ENCODE measurements around the gene GPM6B. TPM values are rescaled to one million over a fixed set of nuclear protein-coding genes. Genes with fewer than 3 reads are reported as not detected.

Gene GPM6B
- polyA plus RNA-seq (ENCODE audit: insufficient read length): 17.8 TPM

DNA sequence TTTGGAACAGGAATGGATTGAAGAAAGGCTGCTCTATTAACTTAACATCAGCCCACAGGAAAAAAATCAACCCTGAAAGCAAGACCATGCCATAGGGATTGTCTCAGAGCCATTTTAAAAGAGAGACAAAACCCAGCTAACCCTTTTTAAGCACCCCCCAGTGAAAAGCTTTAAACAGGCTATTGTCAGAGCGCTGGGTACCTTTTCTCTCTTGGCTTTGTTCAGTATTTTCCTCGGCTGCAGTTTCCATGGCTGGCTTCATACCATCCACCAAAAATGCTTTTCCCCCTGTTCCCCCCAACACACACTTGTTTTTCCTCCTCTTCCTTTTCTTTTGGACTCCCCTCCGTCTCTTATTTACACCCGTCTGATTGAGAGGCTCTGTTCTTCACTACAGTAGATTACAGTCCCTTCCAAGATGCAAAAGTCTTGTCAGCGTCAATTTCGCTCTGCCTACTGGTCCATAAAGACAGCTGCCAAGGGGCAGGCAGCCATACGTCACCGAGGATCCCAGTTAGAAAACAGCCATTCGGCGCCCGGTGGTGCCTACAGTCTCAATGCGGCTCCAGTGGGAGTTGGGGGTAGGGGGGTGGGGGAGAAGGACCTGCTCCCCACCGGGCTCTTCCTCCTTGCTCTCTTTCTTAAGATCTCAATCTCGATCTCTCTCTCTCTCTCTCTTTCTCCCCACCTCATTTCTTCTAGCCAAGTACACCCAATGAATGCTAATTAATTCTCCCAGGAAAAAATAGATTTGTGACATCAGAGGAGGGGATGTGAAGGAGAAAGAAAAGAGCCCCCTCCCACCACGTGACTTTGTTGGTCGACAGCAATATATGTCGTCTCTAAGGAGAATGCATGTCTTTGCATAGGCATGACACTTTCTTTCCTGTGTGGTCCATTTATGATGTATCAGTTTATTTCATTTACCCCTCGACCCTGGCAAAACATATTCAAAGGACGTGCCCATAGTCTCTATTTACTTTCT, at the start of gene GPM6B:
TSS of gene GPM6B (minus strand) at position 451 of the 985 bp plus-strand sequence. CDS start at position 262, 189 bp downstream.
- no peak for DNase-seq (ENCODE audit: low read depth)

DNA sequence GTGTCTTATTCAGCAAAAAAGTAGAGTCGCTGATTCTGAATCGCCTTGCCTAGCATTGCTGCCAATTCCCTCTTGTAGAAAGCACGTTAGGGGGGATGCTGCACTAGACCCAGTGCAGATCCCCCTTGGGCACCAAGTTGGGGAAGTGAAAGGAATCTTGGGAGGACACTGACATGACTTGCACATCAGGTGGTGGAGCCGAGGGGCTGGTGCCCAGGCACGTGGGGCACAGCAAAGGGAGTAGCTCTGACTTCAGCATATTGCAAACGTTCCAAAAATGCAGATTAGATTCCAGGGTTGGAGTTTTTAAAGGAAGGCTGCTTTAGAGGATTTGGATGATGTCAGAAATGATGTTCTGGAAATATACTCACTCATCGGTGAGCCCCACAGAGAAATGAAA, 47.4 kb upstream of the GPM6B start:
- DNase-seq (ENCODE audit: low read depth): no peak

GRCh38 chrX:13863324-13863723, 46.4 kb upstream of the GPM6B start:
- no peak for DNase-seq (ENCODE audit: low read depth)

DNA sequence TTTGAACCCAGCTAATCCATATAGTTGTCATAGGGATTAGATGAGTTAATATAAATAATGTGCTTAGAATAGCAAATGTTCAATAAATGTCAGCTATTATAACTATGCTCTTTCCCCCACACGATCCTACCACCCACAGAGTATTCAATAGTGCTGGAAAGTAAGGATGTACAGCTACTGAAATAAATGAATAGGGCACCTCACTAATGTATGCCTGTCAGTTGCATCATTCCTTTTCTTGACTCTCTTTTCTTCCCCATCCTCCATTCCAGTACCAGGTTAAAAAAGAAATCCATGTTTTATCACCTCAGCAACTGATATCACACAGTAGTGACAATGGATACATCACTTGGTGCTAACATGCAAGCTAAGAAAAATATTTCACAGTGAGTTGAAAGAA, 42.8 kb upstream of the GPM6B start:
- no peak for DNase-seq (ENCODE audit: low read depth)

- DNase-seq (ENCODE audit: low read depth): no peak
These were observed 40.9 kb upstream of the GPM6B start for GRCh38 chrX:13857804-13858203.

DNA sequence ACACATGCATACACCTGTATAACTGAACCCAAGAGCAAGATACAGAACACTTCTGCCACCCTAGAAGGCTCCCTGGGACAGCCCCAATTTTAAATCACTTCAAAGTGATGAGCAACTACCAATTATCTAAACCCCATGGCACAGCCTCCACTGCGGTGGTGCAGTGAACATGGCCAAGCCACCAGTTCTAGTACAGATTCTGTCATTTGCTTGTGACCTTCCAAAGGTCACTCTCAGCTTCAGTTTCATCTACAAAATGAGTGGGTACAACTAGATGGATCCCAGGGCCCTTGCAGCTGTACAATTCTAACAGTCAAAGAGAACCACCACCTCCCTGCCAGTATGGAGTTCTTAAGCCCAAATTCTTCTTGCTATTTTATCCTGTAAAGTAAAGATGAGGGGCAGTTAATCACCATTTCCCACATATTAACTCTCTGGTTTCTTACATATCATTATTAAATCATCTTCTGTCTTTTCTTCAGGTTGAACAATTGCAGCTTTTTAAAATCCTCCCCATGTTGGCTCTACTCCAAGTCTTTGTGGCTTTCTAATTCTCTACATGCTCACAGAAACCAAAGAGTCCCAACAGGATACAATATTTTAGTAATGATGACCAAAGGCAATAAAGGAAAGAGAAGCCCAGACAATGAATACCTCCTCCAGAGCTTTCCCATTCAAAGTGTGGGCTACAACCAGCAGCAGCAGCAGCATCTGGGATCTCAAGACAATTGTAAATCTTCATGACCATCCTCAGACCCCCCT, 39.0 kb upstream of the GPM6B start:
- DNase-seq (ENCODE audit: low read depth): no peak

GRCh38 chrX:13854003-13854402, 37.1 kb upstream of the GPM6B start:
- DNase-seq (ENCODE audit: low read depth): no peak

DNA sequence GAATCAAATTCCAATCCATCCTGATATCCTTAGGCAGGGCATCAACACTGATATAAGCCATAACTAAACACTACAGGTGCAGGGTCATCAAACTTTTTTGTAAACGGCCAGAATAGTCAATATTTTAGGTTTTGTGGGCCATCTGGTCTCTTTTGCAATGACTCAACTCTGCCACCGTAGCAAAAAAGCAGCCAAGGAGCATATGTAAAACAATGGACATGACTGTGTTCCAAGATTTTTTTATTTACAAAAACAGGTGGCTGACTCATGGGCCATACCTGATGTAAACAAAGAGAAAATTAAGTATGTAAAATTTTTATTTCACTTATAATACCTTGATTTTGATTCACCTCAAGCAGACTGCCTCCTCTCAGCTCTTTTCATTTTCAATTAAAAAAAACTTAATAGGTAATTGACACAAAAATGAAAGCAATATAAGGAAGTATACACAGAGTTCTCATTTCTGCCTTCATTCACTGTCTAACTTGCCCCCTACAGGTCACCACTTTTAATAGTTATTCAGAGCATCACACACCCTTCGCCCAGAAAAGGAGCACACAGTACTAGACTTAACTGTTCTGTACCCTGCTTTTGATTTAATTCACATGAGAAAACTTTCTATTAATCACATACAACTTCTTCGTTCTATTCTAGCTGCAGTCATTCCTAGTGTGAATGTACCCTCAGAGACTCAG, 35.3 kb upstream of the GPM6B start:
- no peak for DNase-seq (ENCODE audit: low read depth)

DNA sequence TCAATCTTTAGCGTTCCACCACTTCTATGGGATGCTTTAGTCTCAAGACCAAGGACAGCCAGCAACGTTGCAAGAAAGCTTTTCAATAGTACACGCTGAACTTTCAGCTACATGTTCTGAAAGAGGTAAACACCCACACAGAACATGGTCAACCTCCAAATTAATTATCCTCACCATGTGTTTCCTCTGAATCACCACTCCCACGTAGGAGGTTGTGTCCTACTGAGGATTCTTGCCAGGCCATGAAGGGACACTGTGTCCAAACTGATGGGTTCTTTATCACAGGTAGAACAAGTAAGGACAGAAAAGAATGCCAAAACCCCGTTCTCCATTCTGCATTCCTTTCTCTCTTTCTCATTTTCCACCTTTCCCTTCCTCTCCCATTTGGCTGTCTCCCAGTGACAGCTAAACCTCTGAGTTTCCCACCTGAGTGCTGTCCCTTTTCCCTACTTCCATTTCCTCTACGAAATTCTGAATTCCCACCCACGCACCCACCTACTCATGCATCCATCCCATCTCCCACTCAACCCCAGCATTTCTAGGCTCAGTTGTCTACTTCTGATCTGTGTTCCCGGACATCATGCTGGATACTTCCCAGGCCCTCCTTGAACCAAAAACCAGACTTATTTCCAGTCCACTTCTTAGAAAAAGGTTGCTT, 29.0 kb upstream of the GPM6B start:
- no peak for DNase-seq (ENCODE audit: low read depth)

DNA sequence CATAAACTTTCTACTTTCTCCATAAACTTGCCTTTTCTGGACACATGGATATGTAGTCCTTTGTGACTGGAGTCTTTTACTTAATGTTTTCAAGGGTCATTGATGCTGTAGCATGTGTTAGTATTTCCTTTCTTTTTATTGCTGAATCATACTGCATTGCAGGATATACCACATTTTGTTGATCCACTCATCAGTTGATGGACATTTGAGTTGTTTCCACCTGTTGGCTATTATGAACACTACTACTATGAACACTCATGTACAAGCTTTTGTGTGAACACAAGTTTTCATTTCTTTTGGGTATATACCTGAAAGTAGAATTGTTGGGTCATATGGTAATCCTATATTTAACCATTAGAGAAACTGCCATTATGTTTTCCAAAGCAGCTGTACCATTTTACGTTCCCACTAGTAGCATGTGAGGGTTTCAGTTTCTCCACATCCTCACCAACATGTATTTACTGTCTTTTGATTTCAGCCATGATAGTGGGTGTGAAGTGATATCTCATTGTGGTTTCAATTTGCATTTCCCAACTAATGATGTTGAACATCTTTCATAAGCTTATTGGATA, 26.3 kb upstream of the GPM6B start:
- no peak for DNase-seq (ENCODE audit: low read depth)

DNA sequence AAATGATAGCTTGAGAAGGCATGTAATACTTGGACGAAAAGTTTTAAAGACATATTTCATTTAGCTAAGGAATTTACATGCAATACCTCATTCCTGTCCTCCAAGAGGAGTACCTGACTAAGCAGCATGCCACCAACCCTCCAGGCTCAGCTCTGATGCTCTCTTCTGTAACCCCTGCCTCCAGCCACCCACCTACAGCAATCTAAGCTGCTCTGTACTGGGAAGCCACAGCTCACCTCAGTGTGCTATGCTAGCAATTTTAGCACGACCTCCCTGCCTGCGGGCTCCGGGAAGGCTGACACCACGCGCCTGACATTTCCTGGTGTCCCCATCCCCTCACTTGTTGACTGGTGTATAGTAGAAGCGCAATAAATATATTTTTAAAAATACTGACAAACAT, 23.2 kb upstream of the GPM6B start:
- no peak for DNase-seq (ENCODE audit: low read depth)

DNA sequence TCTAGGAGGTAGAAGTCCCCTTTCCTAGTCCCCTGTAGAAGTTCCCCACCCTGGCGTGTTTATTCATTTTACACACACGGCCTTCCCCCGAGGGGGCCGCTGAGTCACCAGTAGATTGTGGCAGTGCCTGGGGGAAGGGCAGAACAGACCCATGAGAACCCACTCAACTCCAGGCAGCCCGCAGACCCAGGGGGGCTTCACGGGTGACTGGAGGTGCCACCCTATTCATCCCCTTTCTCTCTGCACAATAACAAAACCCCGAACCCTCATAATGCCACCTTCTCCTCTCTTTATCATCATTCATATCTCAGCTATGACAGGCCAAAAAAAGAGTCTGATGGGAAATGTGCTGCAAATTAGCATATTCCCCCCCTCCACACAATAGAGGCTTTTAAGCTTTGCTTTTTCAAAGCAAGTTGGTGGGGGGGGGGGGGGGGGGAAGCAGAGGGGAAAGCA, 20.4 kb upstream of the GPM6B start:
- no peak for DNase-seq (ENCODE audit: low read depth)

DNA sequence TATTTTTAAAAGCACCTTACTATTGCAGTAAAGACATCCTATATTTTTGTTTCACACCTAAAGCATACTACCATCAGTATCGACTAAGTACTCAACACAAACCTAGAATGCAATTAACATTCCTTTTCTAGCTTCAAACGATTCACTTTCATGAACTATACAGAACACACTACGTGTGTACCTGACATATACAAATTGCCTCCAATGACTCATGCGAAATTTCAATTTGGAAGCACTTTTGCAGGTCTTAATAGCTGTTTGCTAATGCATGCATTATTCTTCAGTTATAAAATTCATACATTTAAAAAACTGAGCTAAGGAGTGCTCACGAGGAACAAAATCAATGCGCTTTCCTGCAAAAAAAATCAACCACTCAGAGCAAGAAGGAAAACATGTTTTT, 19.7 kb upstream of the GPM6B start:
- DNase-seq (ENCODE audit: low read depth): no peak

- no peak for DNase-seq (ENCODE audit: low read depth)
These were observed 18.9 kb upstream of the GPM6B start for GRCh38 chrX:13835825-13836224.

- DNase-seq (ENCODE audit: low read depth): no peak
These were observed 17.5 kb upstream of the GPM6B start for GRCh38 chrX:13834355-13834754.

- DNase-seq (ENCODE audit: low read depth): no peak
These were observed 13.1 kb upstream of the GPM6B start for GRCh38 chrX:13829983-13830382.

DNA sequence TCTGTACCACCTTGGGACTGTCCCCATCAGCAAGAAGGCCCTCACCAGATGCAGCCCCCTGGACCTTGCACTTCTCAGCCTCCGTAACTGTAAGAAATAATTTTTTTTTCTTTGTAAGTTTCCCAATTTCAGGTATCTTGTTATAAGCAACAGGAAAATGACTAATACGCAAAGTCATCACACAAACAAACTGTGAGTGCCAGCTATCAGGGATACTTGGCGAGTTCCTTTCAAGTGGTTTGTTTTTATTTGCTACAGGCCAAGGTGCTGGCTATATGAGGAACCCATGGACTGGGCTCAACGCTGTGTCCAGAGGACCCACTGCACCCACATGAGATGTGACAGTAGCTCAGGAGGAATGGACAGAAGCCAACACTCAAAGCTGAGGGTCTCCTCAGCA, 11.5 kb upstream of the GPM6B start:
- DNase-seq (ENCODE audit: low read depth): no peak

- DNase-seq (ENCODE audit: low read depth): no peak
These were observed 10.6 kb upstream of the GPM6B start for GRCh38 chrX:13827298-13828090.

- no peak for DNase-seq (ENCODE audit: low read depth)
These were observed 9.9 kb upstream of the GPM6B start for GRCh38 chrX:13826770-13827169.

GRCh38 chrX:13825178-13825762, 8.4 kb upstream of the GPM6B start:
- no peak for DNase-seq (ENCODE audit: low read depth)

Data from forelimb muscle (tissue), 1 donor.